ENCODE measurements around the gene GP1BB.

The GP1BB gene

GRCh38 chr22:19706661-19707151 is 16.6 kb upstream of the GP1BB start:
- no peaks in the 10 kb centered on the region for H3K27me3 ChIP-seq (replicated peaks; ENCODE audit: control insufficient read depth, insufficient read depth, low read length, poor library complexity, severe bottlenecking)
- H3K4me1 ChIP-seq (ENCODE audit: control insufficient read depth, insufficient read depth, low read length, poor library complexity, severe bottlenecking): no peaks in the 10 kb centered on the region
- no peak overlapping the region for H3K4me3 ChIP-seq (ENCODE audit: insufficient read depth, low read depth, low read length, poor library complexity, severe bottlenecking)
- no peak overlapping the region for H3K27ac ChIP-seq (ENCODE audit: insufficient read depth, low read length, poor library complexity, severe bottlenecking)
- H3K36me3 ChIP-seq (ENCODE audit: control insufficient read depth, insufficient read depth, low read length): no peaks in the 10 kb centered on the region
- no peak for DNase-seq
- H3K9me3 ChIP-seq (ENCODE audit: control insufficient read depth, low read length): no peaks in the 10 kb centered on the region

GRCh38 chr22:19707347-19708290 is 15.7 kb upstream of the GP1BB start:
- DNase-seq: no peak
- no peaks in the 10 kb centered on the region for H3K27me3 ChIP-seq (replicated peaks; ENCODE audit: control insufficient read depth, insufficient read depth, low read length, poor library complexity, severe bottlenecking)
- no peaks in the 10 kb centered on the region for H3K4me1 ChIP-seq (ENCODE audit: control insufficient read depth, insufficient read depth, low read length, poor library complexity, severe bottlenecking)
- no peaks in the 10 kb centered on the region for H3K36me3 ChIP-seq (ENCODE audit: control insufficient read depth, insufficient read depth, low read length)
- no peak overlapping the region for H3K4me3 ChIP-seq (ENCODE audit: insufficient read depth, low read depth, low read length, poor library complexity, severe bottlenecking)
- H3K27ac ChIP-seq (ENCODE audit: insufficient read depth, low read length, poor library complexity, severe bottlenecking): no peak overlapping the region
- no peaks in the 10 kb centered on the region for H3K9me3 ChIP-seq (ENCODE audit: control insufficient read depth, low read length)

- Histone ChIP-seq H3K36me3 (ENCODE audit: control insufficient read depth, insufficient read depth, low read length) (no peaks in the 10 kb centered on the region), H3K27me3 (replicated peaks; ENCODE audit: control insufficient read depth, insufficient read depth, low read length, poor library complexity, severe bottlenecking) (no peaks in the 10 kb centered on the region), H3K27ac (ENCODE audit: insufficient read depth, low read length, poor library complexity, severe bottlenecking) (no peak overlapping the region), H3K4me1 (ENCODE audit: control insufficient read depth, insufficient read depth, low read length, poor library complexity, severe bottlenecking) (no peaks in the 10 kb centered on the region), H3K4me3 (ENCODE audit: insufficient read depth, low read depth, low read length, poor library complexity, severe bottlenecking) (no peak overlapping the region), H3K9me3 (ENCODE audit: control insufficient read depth, low read length) (no peaks in the 10 kb centered on the region)
- no peak for DNase-seq
Measured at GRCh38 chr22:19708321-19709011, 14.9 kb upstream of the GP1BB start.

- Histone ChIP-seq H3K9me3 (ENCODE audit: control insufficient read depth, low read length) (no peaks in the 10 kb centered on the region), H3K4me1 (ENCODE audit: control insufficient read depth, insufficient read depth, low read length, poor library complexity, severe bottlenecking) (no peaks in the 10 kb centered on the region), H3K36me3 (ENCODE audit: control insufficient read depth, insufficient read depth, low read length) (no peaks in the 10 kb centered on the region), H3K27ac (ENCODE audit: insufficient read depth, low read length, poor library complexity, severe bottlenecking) (no peak overlapping the region), H3K27me3 (replicated peaks; ENCODE audit: control insufficient read depth, insufficient read depth, low read length, poor library complexity, severe bottlenecking) (no peaks in the 10 kb centered on the region), H3K4me3 (ENCODE audit: insufficient read depth, low read depth, low read length, poor library complexity, severe bottlenecking) (no peak overlapping the region)
- no peak for DNase-seq
Measured at GRCh38 chr22:19709063-19709769, 14.1 kb upstream of the GP1BB start.

GRCh38 chr22:19710020-19710768 is 13.1 kb upstream of the GP1BB start:
- peaks cover 6% of the 10 kb centered on the region for H3K4me1 ChIP-seq (ENCODE audit: control insufficient read depth, insufficient read depth, low read length, poor library complexity, severe bottlenecking)
- H3K27me3 ChIP-seq (replicated peaks; ENCODE audit: control insufficient read depth, insufficient read depth, low read length, poor library complexity, severe bottlenecking): peaks cover 6% of the 10 kb centered on the region
- H3K4me3 ChIP-seq (ENCODE audit: insufficient read depth, low read depth, low read length, poor library complexity, severe bottlenecking): no peak overlapping the region
- no peak overlapping the region for H3K27ac ChIP-seq (ENCODE audit: insufficient read depth, low read length, poor library complexity, severe bottlenecking)
- H3K36me3 ChIP-seq (ENCODE audit: control insufficient read depth, insufficient read depth, low read length): no peaks in the 10 kb centered on the region
- H3K9me3 ChIP-seq (ENCODE audit: control insufficient read depth, low read length): no peaks in the 10 kb centered on the region
- DNase-seq: no peak

GRCh38 chr22:19710769-19711106 is 12.6 kb upstream of the GP1BB start:
- H3K9me3 ChIP-seq (ENCODE audit: control insufficient read depth, low read length): no peaks in the 10 kb centered on the region
- H3K4me1 ChIP-seq (ENCODE audit: control insufficient read depth, insufficient read depth, low read length, poor library complexity, severe bottlenecking): peaks cover 6% of the 10 kb centered on the region
- no peaks in the 10 kb centered on the region for H3K36me3 ChIP-seq (ENCODE audit: control insufficient read depth, insufficient read depth, low read length)
- no peak overlapping the region for H3K27ac ChIP-seq (ENCODE audit: insufficient read depth, low read length, poor library complexity, severe bottlenecking)
- no peak overlapping the region for H3K4me3 ChIP-seq (ENCODE audit: insufficient read depth, low read depth, low read length, poor library complexity, severe bottlenecking)
- DNase-seq: no peak
- H3K27me3 ChIP-seq (replicated peaks; ENCODE audit: control insufficient read depth, insufficient read depth, low read length, poor library complexity, severe bottlenecking): peaks cover 11% of the 10 kb centered on the region

- H3K36me3 ChIP-seq (ENCODE audit: control insufficient read depth, insufficient read depth, low read length): no peaks in the 10 kb centered on the region
- DNase-seq: no peak
- H3K27ac ChIP-seq (ENCODE audit: insufficient read depth, low read length, poor library complexity, severe bottlenecking): no peak overlapping the region
- no peaks in the 10 kb centered on the region for H3K9me3 ChIP-seq (ENCODE audit: control insufficient read depth, low read length)
- no peak overlapping the region for H3K4me3 ChIP-seq (ENCODE audit: insufficient read depth, low read depth, low read length, poor library complexity, severe bottlenecking)
- peaks cover 11% of the 10 kb centered on the region for H3K27me3 ChIP-seq (replicated peaks; ENCODE audit: control insufficient read depth, insufficient read depth, low read length, poor library complexity, severe bottlenecking)
- H3K4me1 ChIP-seq (ENCODE audit: control insufficient read depth, insufficient read depth, low read length, poor library complexity, severe bottlenecking): peaks cover 11% of the 10 kb centered on the region
Measured at GRCh38 chr22:19713245-19713644, 10.1 kb upstream of the GP1BB start.

GRCh38 chr22:19713650-19714311 is 9.6 kb upstream of the GP1BB start:
- H3K4me3 ChIP-seq (ENCODE audit: insufficient read depth, low read depth, low read length, poor library complexity, severe bottlenecking): peak overlapping the region; percentile 9
- peaks cover 16% of the 10 kb centered on the region for H3K4me1 ChIP-seq (ENCODE audit: control insufficient read depth, insufficient read depth, low read length, poor library complexity, severe bottlenecking)
- no peaks in the 10 kb centered on the region for H3K36me3 ChIP-seq (ENCODE audit: control insufficient read depth, insufficient read depth, low read length)
- no peaks in the 10 kb centered on the region for H3K9me3 ChIP-seq (ENCODE audit: control insufficient read depth, low read length)
- no peak overlapping the region for H3K27ac ChIP-seq (ENCODE audit: insufficient read depth, low read length, poor library complexity, severe bottlenecking)
- DNase-seq: no peak
- peaks cover 16% of the 10 kb centered on the region for H3K27me3 ChIP-seq (replicated peaks; ENCODE audit: control insufficient read depth, insufficient read depth, low read length, poor library complexity, severe bottlenecking)
